D721Med (cell line): ENCODE data around the gene DNAH1.

ENCODE experiments used
- DNase-seq: peaks from one replicate; pipeline ENCODE4 v3.0.0; 2011; ENCODE audit warnings: low spot score; ENCODE audit not compliant: insufficient read length
- FAIRE-seq: peaks from 2 replicates; lab custom pipeline; 2011; peaks lifted over from hg19 to GRCh38; lab: Jason Lieb, UNC
- TF ChIP-seq, protein P1 (sequence below): IDR thresholded peaks from 2 replicates; pipeline ENCODE4 v1.5.1; 2012; ENCODE audit warnings: mild to moderate bottlenecking, control low read depth; ENCODE audit not compliant: insufficient read depth; ENCODE audit errors: missing control alignments

DNAH1 gene

DNA sequence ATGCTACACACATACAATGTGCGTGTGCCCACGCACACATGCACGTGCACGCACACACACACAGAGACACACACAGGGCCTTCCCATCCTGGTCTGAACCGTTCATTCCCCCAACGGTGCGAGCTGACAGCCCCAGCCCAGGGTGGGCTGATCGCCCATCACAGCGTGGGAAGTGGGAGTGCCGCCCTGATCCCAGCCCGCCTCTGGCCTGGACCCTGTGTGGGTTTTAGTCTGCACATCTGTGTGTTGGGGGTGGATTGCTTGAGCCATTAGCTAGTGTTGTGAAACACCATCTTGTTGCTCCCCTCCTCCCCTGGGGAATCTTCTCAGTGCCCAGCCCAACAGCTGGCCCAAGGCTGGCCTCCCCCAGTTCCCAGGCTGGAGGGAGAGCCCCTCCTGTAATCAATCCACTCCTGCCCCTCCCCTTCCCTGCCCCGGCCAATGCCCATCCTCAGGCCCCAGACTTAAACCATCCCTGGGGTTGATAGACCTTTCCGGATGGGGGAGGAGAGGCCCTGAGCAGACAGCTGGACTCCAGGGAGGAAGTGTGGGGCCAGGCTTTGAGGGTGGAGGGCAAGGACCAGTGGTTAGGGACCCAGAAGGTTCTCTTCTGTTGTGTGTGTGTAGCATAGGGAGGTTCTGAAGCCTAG, 120.5 kb downstream of the DNAH1 start:
- DNase-seq: no peak
- TF ChIP-seq, protein P1, sequence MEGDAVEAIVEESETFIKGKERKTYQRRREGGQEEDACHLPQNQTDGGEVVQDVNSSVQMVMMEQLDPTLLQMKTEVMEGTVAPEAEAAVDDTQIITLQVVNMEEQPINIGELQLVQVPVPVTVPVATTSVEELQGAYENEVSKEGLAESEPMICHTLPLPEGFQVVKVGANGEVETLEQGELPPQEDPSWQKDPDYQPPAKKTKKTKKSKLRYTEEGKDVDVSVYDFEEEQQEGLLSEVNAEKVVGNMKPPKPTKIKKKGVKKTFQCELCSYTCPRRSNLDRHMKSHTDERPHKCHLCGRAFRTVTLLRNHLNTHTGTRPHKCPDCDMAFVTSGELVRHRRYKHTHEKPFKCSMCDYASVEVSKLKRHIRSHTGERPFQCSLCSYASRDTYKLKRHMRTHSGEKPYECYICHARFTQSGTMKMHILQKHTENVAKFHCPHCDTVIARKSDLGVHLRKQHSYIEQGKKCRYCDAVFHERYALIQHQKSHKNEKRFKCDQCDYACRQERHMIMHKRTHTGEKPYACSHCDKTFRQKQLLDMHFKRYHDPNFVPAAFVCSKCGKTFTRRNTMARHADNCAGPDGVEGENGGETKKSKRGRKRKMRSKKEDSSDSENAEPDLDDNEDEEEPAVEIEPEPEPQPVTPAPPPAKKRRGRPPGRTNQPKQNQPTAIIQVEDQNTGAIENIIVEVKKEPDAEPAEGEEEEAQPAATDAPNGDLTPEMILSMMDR: no peak

DNA sequence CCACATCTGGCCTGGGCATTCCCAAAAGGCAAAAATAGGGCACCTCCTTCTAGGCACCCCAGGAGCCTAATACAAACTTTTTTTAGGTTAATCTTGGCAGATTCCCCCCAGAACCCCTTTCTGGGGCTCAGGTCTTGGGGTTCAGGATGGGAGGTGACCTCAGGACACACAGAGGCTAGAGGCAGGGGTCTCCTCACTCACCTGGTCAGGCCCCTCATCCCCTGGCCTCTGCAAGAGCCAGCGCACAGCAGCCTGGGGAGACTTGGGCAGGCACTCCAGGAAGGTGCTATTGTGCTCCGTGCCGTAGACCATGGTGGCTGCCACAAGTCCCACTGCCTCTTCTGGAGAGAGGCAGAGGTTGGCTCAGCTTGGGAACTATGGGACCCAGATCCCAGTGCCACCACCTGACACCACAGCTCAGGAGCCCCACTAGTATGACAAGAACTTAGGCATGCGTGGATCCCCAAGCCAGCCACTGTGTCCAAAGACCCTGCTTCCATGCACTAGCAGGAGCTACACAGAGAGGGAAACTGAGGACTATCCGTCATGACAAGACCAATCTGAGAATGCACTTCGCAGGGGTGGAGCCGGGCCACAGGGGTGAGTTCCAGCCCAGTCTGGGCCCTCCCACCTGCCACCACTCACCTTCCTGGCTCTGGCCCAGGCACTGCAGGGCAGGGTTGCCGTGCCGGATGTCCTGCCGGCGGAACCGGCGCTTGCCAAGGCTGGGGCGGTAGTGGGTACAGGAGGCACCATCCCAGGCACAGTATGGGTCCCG, 121.4 kb downstream of the DNAH1 start:
- no peak for DNase-seq
- TF ChIP-seq, protein P1: no peak
- no peak for FAIRE-seq

More for the DNA sequence above, 120.5 kb downstream of the DNAH1 start:
- FAIRE-seq: no peak

DNA sequence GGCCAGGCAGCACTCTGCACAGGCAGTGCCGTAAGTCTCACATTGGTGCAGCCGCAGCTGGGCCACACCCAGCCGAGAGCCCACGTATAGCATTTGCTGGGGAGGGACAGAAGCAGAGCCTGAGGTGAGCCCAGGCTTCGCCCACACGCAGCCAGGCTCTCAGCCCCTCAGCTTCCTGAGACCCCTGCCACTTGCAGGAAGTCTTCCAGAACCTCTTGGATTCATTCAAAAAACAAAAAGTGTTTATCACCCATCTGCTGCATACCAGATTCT, 121.9 kb downstream of the DNAH1 start:
- DNase-seq (no peak), FAIRE-seq (no peak)
- TF ChIP-seq, protein P1: no peak

DNA sequence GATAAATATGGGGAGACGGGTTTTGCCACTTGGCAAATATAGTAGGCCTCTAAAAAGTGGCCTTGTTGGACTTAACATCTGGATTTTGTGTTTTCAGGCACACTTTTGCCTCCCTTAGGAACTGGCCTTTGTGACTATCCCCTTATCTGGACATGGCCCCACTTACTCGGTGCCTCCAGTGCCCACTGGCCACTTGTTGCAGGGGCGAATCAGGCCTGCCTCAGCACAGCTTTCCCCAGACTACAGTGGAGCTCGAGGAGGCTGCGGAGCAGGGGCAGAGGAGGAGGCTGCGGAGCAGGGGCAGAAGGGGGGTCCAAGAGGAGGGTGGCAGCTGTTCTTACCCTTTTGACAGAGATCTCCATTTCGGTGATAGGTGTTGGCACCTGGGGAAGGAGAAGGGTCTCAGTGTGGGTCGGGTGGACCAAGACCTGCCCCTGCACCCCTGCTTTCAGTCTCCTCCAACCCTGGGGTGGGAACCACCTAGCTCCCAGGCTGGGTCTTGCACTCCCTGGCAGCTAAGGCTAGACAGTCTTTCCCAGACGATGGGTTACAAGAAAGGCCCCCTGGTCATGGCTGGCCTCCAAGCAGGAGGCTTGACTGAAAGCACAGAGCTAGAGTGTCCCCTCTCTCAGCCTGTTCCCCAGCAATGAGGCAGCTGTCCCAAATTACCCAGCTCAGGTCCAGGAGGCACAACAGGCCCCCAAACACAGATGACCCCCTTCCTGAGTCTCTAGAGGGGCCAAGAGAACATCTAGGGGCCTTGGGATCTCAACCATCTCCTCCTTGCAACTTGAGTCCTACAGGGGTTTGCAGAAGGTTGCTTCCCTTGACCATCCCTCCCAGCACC, 122.7 kb downstream of the DNAH1 start:
- TF ChIP-seq, protein P1: no peak
- no peak for DNase-seq
- FAIRE-seq: no peak

DNA sequence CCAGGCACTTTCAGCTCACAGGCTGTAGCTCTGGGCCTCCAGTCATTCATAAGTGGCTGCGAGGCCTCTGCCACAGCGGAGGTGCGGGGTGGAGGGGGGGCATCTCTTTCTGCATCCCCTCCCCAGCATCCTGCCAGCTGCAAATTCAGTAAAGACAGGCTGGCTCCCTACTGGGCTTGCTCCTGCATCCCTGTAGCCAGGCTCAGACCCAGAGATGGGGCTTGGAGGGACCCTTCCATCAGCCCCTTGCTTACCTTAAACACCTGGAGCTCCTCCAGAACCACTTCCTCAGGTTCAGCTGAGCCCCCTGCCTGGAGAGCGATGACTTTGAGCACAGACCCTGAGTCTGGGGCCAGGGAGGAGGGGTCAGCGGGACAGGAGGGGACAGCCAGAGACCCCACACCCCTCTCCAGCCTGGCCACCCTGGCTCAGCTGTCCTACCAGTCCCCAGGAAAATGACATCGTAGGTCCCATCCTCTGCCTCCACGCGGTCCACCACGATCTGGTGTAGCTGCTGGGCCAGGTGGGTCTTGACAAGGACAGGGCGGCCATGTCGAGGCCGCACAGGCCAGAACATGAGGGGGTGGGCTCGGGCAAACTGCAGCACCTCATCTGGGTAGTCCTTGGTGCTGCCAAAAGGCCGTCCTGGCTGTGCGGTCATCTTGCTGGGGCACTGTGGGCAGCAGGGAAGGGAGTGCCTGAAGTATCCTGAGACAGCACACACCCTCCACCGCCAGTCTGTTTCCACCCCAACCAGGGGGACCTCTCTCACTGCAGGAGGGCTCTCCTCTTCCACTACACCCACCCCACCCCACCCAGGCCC, 123.5 kb downstream of the DNAH1 start:
- TF ChIP-seq, protein P1: no peak
- DNase-seq: no peak
- no peak for FAIRE-seq

DNA sequence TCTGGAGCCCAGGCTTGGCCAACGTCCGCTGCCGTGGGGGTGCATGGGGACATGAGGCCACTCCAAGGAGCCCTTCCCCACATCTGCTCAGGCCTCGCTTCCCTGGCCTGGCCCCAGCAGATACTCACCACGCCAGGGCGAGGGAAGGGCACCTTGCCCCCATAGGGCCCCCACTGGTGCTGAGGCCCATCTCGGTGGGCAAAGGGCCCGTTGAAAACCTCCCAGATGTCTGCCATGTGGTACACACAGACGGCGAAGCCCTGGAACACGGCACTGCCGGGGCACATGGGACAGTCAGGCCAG, 124.1 kb downstream of the DNAH1 start:
- DNase-seq (no peak), FAIRE-seq (no peak)
- TF ChIP-seq, protein P1: no peak
